ENCODE measurements around the gene AQP12B. TPM values are rescaled to one million over a fixed set of nuclear protein-coding genes. Genes with fewer than 3 reads are reported as not detected.

Gene AQP12B
- total and polyA plus RNA-seq, 10 of the 15 experiments (the other 5 are each of a cell fraction or from before 2014, with no cell fraction given): not detected

GRCh38 chr2:240687741-240688552 is 5.3 kb upstream of the AQP12B start:
- H3K4me3 ChIP-seq: no peak overlapping the region
- H3K4me2 ChIP-seq (ENCODE audit: control insufficient read depth, insufficient read depth): no peak overlapping the region
- no peaks in the 10 kb centered on the region for H4K20me1 ChIP-seq (ENCODE audit: control insufficient read depth, insufficient read depth)
- no peak for DNase-seq (ENCODE audit: low read depth, low spot score)
- H3K9me3 ChIP-seq (replicated peaks; ENCODE audit: control insufficient read depth, insufficient read depth, low read length): no peaks in the 10 kb centered on the region
- in situ Hi-C loops (cut with MboI) (no loop called here), intact Hi-C loops (cut with micrococcal nuclease; ENCODE audit: unreplicated experiment) (no loop called here)
- H3K27ac ChIP-seq (ENCODE audit: control insufficient read depth, insufficient read depth): no peak overlapping the region
- H3K36me3 ChIP-seq (ENCODE audit: control insufficient read depth in 2 of 2, insufficient read depth in 2 of 2, low read length in 1 of 2): no peaks in the 10 kb centered on the region
- no peak overlapping the region for H2AFZ ChIP-seq (ENCODE audit: control insufficient read depth, low read depth, low read length)
- H3K4me1 ChIP-seq (ENCODE audit: control insufficient read depth, insufficient read depth, low read length): no peaks in the 10 kb centered on the region
- BruUV-seq (replicated peaks): no TSS peak
- H3K27me3 ChIP-seq (replicated peaks in 1 of 2; ENCODE audit: control insufficient read depth in 2 of 2, insufficient read depth in 2 of 2, low read length in 1 of 2): no peaks in the 10 kb centered on the region
- no peaks in the 10 kb centered on the region for H3K79me2 ChIP-seq (ENCODE audit: control insufficient read depth, insufficient read depth, low read length)
- POLR2A ChIA-PET: no interaction called here
- CTCF ChIA-PET: no interaction called here
- no peak overlapping the region for H3K9ac ChIP-seq (ENCODE audit: control insufficient read depth, insufficient read depth, low read length)
- SMC1A ChIA-PET (ENCODE audit: uncharacterized antibody, unreplicated experiment): no interaction called here
- FAIRE-seq: no peak
- 24% methylated on average over 13 of the region's 14 CpGs for WGBS (ENCODE audit: insufficient coverage, insufficient replicate concordance, low lambda C conversion rate, missing lambda C conversion rate)
- TF ChIP-seq EZH2 (IDR thresholded peaks at IDR 0.05; ENCODE audit: borderline replicate concordance, control insufficient read depth, low read depth, low read length) (no peak), SREBF1 (IDR thresholded peaks at IDR 0.05; ENCODE audit: low read length) (no peak), YY1 (IDR thresholded peaks at IDR 0.05; ENCODE audit: low read depth, low read length) (no peak), RCOR1 (conservative IDR thresholded peaks at IDR 0.05; ENCODE audit: low read depth, low read length) (no peak), EP300 (IDR thresholded peaks at IDR 0.05; ENCODE audit: borderline replicate concordance in 1 of 2, control insufficient read depth in 1 of 2, low read depth in 2 of 2, low read length in 2 of 2) (no peak), MAX (IDR thresholded peaks at IDR 0.05; ENCODE audit: low read depth, low read length) (no peak), SRF (IDR thresholded peaks at IDR 0.05; ENCODE audit: low read depth in 2 of 2, low read length in 2 of 2) (no peak), JUNB (IDR thresholded peaks at IDR 0.05) (no peak), SIN3A (IDR thresholded peaks at IDR 0.05; ENCODE audit: low read depth, low read length) (no peak), LARP7 (IDR thresholded peaks at IDR 0.05) (no peak), E4F1 (IDR thresholded peaks at IDR 0.05; ENCODE audit: borderline replicate concordance, partially characterized antibody) (no peak)
- TF ChIP-seq, protein P1, sequence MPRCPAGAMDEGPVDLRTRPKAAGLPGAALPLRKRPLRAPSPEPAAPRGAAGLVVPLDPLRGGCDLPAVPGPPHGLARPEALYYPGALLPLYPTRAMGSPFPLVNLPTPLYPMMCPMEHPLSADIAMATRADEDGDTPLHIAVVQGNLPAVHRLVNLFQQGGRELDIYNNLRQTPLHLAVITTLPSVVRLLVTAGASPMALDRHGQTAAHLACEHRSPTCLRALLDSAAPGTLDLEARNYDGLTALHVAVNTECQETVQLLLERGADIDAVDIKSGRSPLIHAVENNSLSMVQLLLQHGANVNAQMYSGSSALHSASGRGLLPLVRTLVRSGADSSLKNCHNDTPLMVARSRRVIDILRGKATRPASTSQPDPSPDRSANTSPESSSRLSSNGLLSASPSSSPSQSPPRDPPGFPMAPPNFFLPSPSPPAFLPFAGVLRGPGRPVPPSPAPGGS (IDR thresholded peaks at IDR 0.05; ENCODE audit: borderline replicate concordance, insufficient read depth, low read depth, low read length, poor library complexity, severe bottlenecking): no peak
- TF ChIP-seq, protein P2, sequence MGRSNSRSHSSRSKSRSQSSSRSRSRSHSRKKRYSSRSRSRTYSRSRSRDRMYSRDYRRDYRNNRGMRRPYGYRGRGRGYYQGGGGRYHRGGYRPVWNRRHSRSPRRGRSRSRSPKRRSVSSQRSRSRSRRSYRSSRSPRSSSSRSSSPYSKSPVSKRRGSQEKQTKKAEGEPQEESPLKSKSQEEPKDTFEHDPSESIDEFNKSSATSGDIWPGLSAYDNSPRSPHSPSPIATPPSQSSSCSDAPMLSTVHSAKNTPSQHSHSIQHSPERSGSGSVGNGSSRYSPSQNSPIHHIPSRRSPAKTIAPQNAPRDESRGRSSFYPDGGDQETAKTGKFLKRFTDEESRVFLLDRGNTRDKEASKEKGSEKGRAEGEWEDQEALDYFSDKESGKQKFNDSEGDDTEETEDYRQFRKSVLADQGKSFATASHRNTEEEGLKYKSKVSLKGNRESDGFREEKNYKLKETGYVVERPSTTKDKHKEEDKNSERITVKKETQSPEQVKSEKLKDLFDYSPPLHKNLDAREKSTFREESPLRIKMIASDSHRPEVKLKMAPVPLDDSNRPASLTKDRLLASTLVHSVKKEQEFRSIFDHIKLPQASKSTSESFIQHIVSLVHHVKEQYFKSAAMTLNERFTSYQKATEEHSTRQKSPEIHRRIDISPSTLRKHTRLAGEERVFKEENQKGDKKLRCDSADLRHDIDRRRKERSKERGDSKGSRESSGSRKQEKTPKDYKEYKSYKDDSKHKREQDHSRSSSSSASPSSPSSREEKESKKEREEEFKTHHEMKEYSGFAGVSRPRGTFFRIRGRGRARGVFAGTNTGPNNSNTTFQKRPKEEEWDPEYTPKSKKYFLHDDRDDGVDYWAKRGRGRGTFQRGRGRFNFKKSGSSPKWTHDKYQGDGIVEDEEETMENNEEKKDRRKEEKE (IDR thresholded peaks at IDR 0.05): no peak
- TF ChIP-seq, protein P3, sequence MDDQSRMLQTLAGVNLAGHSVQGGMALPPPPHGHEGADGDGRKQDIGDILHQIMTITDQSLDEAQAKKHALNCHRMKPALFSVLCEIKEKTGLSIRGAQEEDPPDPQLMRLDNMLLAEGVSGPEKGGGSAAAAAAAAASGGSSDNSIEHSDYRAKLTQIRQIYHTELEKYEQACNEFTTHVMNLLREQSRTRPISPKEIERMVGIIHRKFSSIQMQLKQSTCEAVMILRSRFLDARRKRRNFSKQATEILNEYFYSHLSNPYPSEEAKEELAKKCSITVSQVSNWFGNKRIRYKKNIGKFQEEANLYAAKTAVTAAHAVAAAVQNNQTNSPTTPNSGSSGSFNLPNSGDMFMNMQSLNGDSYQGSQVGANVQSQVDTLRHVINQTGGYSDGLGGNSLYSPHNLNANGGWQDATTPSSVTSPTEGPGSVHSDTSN (IDR thresholded peaks at IDR 0.05; ENCODE audit: insufficient replicate concordance, low read depth, low read length): no peak
- no peak for ATAC-seq
- RAD21 ChIA-PET (ENCODE audit: unreplicated experiment): no interaction called here
